SKM-1 (cell line): Measurements from ENCODE around the gene TM4SF18.

Experiments
- DNase-seq: peaks from one replicate; lab custom pipeline; 2025; ENCODE audit not compliant: unreplicated experiment; lab: John Stamatoyannopoulos, UW

Gene TM4SF18

GRCh38 chr3:149291178-149291577 lies 42.3 kb downstream of the TM4SF18 start:
- DNase-seq: no peak

- no peak for DNase-seq
These were observed 44.8 kb downstream of the TM4SF18 start for GRCh38 chr3:149288655-149289054.

GRCh38 chr3:149284034-149284433 lies 49.4 kb downstream of the TM4SF18 start:
- DNase-seq: no peak

- no peak for DNase-seq
These were observed 50.0 kb downstream of the TM4SF18 start for GRCh38 chr3:149283401-149283800.

- DNase-seq: no peak
These were observed 50.6 kb downstream of the TM4SF18 start for GRCh38 chr3:149282836-149283235.

GRCh38 chr3:149282322-149282721 lies 51.1 kb downstream of the TM4SF18 start:
- no peak for DNase-seq

GRCh38 chr3:149280671-149281349 lies 52.6 kb downstream of the TM4SF18 start:
- DNase-seq: no peak

GRCh38 chr3:149278911-149279310 lies 54.5 kb downstream of the TM4SF18 start:
- DNase-seq: no peak

- peak; percentile 54 for DNase-seq
These were observed 56.1 kb downstream of the TM4SF18 start for GRCh38 chr3:149277331-149277813.

- DNase-seq: no peak
These were observed 56.8 kb downstream of the TM4SF18 start for GRCh38 chr3:149276619-149277018.

- DNase-seq: no peak
These were observed 59.2 kb downstream of the TM4SF18 start for GRCh38 chr3:149274220-149274619.

- DNase-seq: peak; percentile 73
These were observed 60.2 kb downstream of the TM4SF18 start for GRCh38 chr3:149273096-149273751.

- no peak for DNase-seq
These were observed 61.8 kb downstream of the TM4SF18 start for GRCh38 chr3:149271669-149272068.

GRCh38 chr3:149270180-149270579 lies 63.3 kb downstream of the TM4SF18 start:
- DNase-seq: no peak

GRCh38 chr3:149269687-149270086 lies 63.7 kb downstream of the TM4SF18 start:
- DNase-seq: no peak
